T-helper 22 cell (primary cell): ENCODE results near the gene PTPRM.

Source experiments
- DNase-seq: peaks from one replicate; pipeline ENCODE4 v3.0.0-alpha.2; 2020; ENCODE audit warnings: low read depth

The PTPRM gene

DNA sequence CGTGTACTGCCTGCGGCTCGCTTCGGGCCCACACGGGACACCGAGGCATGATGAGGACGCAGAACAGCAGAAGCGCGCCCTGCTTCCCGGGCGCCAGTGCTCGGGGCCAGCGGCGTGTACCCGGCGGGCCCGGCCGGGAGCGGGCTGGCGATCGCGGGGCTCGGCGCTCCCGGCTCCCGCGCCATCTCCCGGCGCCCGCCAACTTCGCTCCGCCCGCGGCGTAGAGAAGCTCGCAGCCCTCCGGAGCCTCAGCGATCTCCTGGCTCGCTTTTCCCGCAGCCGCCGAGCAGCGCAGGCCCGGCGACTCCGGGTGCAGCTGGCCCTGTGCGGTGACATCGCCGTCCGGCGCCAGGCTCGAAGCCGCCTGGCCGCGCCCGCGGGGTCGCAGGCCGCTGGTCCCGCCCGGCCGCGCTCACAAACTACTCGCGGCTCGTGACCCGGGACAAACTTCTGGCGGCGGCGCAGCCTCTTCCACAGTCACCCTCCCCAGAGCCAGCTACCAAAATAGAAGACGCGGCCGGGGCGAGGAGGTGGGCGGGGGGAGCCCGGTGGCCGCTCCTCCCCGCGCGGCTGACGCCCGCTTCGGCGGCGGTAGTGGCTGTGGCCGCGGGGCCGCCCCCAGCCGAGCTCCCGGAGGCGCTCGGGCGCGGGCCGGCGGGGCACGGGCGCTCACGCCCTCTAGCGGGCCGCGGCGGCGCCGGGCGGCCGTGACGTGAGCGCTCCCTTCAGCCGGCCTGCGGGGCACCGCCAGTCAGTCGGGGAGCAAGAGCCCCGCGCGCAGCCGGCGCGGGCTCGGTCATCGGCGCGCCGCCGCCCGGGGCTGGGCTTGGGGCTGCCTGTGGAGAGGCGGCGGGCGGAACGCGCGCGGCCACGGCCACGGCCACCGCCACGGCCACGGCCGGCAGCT is at the start of gene PTPRM:
PTPRM (plus strand) TSS at position 750 of the 907 bp plus-strand sequence. CDS start 503 bp downstream, outside the sequence.
- DNase-seq, result no peak

- no peak for DNase-seq
Measured at GRCh38 chr18:7517852-7518251, 49.3 kb upstream of the PTPRM start.

DNA sequence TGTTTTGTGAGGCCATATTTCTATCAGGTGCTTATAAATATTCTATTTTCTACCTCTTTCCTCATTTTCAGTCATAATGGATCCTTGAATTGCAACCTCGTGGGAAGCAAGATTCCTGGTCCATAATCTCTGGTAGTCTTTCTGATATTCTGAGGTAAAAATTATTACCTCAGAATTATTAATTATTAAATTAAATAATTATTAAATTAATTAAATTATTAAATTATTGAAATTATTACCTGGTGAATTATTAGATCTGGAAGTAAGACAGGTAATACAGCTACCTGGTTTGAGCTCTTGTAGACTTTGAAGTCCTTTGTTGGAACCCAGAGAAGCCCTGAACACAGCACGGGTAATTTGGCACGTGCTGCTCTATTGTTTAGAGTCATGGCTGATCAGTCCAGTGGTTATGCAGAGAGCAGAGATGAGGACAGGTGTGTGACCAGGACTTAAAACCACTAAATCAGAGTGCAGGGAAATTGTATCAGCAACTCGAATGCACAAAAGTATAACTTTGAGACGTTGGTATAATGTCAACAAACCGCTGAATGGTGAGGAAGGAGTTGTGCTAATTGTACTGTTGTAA is 46.8 kb upstream of the PTPRM start:
- DNase-seq, result no peak

- DNase-seq, result no peak
Measured at GRCh38 chr18:7521226-7521856, 45.8 kb upstream of the PTPRM start.

DNA sequence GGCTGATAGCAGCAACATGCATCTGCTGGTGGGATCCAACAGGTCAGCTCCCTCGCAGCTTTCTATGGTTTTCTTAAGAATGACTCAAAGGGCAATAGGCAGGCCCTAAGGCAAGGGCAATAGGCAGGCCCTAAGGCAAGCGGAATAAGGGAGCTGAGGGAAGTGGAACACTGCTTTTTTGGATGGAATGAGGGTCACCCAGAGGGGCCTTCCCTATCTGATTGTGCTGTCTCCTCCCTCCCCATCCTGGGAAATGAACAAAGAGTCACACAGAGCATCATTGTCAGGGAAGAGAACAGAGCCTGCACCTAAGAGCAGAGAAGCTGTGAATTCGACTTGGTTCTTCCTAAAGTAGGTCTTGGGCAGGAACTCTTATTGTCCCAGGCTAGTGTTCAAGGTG is 43.3 kb upstream of the PTPRM start:
- DNase-seq, result no peak

DNA sequence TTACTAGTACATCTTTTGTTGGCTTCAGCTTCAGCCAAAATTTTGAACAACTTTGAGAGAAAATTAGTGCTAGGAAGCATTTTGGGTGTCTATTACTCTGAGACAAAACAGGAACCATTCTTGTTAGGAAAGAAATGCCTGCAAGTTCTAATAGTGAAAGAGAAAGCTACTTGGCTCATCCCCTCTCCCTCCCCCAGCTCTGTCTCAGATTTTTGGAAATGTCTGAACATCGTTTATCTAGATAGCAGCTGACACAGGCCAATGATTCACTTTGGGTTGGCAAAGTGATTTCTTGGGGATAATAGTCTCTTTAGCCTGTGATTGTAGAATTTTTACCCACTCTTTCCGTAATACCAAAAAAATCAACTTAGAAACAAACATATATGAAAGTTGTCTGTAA is 42.3 kb upstream of the PTPRM start:
- no peak for DNase-seq

DNA sequence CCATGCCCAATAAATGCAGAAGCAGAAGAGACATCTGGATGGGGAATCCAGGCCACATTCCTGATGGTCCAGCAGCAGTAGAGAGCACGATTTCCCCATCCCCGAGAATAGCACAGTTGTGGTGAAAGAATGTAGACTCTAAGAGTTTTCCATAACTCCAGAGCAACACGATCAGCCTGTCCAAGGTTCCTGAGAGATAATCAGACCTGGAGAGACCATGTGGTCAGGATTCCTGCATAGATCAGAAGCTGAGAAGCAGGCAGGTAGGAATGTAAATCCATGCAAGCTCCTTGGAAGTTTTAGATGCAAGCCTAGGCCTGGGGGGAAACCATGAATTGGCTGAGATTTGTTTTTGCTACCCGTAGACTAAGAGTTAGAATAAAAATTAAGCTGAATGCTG is 34.2 kb upstream of the PTPRM start:
- no peak for DNase-seq

GRCh38 chr18:7535436-7536205 is 31.5 kb upstream of the PTPRM start:
- no peak for DNase-seq

DNA sequence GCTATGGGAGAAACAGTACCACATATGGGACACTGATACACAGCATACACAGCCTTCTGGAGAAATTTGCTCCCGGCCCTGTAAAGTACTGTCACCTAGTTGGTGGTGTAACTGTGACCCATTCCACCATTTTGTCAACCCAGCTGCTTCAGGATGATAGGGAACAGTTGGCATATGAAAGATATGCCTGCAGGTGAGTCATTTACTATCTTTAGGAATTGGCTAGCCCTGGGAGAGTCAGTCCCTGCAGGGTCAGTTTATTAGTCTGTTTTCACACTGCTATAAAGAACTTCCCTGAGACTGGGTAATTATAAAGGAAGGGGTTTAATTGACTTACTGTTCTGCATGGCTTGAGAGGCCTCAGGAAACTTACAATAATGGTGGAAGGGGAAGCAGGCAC is 30.0 kb upstream of the PTPRM start:
- no peak for DNase-seq

DNA sequence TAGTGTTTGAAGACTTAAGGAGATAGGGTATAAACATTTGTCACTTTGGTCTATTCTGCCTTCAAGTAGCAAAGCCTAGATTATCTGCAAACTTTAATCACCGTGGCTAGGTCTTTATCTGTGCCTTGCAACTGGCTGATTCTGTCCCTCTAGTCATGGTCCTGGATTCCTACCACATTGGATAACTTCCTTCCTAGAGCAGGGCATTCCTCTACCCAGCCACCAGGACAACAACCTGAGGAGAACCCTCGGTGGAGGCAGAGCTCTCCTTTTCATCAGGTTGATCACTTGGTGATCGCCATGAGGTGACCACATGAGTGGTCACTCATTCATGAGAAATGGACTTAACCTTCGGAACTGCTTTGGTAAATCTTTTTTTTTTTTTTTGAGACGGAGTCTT is 25.3 kb upstream of the PTPRM start:
- DNase-seq, result no peak

- no peak for DNase-seq
Measured at GRCh38 chr18:7544686-7545085, 22.4 kb upstream of the PTPRM start.

DNA sequence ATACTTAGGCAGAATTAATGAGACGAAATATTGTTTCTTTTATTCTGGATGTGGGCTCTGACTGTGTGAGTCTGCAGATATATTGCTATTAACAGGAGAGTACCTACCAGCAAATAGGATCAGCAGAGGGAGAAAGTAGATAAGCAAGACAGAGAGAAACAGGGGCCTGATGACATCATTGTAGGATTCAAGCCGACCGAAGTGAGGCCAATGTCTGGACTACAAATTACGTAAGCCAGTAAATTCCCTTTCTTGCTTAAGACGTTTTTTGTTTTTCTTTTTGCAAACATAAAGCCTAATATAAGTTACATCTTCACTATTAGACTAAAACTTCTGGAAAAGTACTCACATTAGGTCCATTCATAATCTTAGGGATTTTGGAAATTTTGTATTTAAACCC is 21.4 kb upstream of the PTPRM start:
- no peak for DNase-seq

GRCh38 chr18:7548221-7548620 is 18.9 kb upstream of the PTPRM start:
- no peak for DNase-seq

DNA sequence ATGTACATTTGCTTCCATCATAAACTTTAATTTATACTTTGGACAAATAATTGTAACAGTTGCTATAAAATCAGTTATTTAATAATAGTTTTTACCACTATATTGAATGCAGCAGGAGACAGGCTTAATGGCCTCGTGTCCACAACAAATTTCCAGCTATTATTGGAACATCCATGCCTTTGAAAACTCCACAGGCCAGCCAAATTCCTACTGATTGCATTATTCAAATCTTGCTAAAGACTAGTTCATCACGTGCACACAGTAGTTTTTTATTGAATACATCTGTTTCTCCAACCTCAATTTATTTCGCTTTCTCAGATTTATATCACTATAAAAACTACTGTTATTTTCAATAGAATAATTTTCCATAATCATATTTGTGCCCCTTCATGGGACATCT is 18.4 kb upstream of the PTPRM start:
- no peak for DNase-seq

DNA sequence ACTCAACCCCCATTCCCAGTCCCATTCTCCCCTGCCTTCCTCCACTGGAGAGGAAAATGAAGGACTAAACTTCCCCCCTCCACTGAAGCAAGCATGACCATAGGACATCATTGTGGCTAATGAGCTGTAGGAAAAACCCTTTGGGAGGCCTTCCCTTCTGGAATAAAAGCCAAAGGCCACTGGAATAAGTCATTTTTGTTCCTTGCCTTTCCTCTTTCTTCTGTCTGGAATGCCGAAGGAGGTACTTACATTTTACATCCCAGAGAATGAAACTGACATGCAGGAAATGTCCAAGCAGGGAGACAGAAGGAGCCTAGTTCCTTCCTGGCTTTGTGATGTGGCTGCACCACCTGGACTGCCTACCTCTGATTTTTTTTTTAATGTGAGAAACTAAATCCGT is 9.1 kb upstream of the PTPRM start:
- no peak for DNase-seq

- no peak for DNase-seq
Measured at GRCh38 chr18:7558769-7559168, 8.3 kb upstream of the PTPRM start.

GRCh38 chr18:7559709-7560319 is 7.3 kb upstream of the PTPRM start:
- DNase-seq, result no peak

DNA sequence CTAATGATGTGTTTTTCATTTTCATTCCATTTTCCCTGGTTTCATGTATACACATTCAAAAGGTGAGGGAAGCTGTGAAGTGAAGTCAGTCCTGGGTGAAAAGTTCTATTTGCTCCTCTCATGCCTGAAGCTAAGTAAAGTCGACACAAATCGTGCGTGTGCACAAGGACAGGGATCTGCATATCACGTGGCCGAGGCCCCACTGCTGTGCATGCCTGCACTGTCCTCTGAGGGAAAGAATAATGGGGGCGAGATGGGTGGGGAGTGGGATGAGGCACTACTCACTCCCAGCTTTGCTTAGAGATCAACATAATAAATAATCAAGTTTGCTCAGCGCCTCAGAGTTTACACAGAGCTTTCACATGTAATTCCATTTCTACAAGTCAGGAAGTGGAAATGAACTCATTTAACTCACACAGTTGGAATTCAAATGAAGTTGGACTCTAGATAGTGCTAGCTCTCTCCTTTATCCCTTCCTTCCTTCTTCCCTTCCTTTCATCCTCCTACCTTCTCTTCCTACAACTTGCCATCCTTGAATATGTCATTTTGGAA is 5.1 kb upstream of the PTPRM start:
- DNase-seq, result no peak

DNA sequence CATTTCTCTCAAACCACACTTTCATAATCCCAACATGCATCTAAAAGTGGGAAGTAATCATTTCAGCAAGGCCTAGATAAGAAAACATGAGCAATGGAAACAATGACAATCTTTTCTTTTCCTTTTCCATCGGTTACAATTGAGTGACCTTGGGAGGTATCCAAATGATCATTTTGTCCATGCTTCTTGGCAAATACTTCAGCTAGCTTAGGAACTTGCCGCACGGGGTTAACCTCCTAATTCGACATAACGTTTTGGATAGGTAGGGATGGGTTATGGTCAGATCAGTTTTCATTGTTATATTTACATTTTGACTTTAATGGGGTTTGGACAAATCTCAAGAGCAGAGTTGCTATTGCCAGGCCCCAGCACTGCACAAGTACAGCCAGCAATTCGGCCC is 4.6 kb upstream of the PTPRM start:
- DNase-seq, result no peak

DNA sequence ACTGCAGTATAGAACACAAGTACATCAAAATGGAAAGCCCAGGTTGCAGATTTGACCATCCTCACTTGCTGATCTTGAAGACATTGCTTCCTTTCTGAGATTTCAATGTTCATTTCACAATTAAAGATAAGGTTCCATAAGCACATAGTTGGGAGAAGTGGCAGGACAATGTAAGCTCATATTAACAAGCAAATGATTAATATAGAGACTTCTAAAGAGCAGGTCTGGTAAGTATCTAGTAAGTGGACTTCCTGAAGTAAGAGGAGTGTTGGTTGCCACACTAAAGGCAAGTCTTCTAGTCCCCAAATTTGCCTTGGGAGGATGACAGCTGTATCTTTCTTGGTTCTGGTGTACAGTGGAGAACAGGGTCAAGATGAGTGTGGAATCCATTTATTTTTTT is 1.4 kb upstream of the PTPRM start:
- no peak for DNase-seq

GRCh38 chr18:7566244-7566566 is 911 bp upstream of the PTPRM start:
- DNase-seq, result no peak
